SJSA1 (cell line): ENCODE measurements around the gene GPR151. TPM values are rescaled to one million over a fixed set of nuclear protein-coding genes. Genes with fewer than 3 reads are reported as not detected.
A peak's percentile ranks its signal among the peaks of the same experiment; 100 is the strongest.

ENCODE experiments used
- DNase-seq, 2 experiments: peaks; one replicate each; pipeline ENCODE4 v3.0.0-alpha.2; 2015 to 2020; ENCODE audit warnings: low spot score in 2 of 2, low read depth in 1 of 2
- H3K27ac ChIP-seq: fragments of 250-450 bp; sonication (Bioruptor Pico); 2 replicates; pipeline ENCODE4 v1.5.1; 2020; ENCODE audit warnings: mild to moderate bottlenecking, moderate library complexity
- H3K27me3 ChIP-seq: fragments of 250-450 bp; sonication (Bioruptor Pico); replicated peaks from 2 replicates; pipeline ENCODE4 v1.5.1; 2020; ENCODE audit warnings: mild to moderate bottlenecking, moderate library complexity
- H3K36me3 ChIP-seq: fragments of 250-450 bp; sonication (Bioruptor Pico); 2 replicates; pipeline ENCODE4 v1.5.1; 2020; ENCODE audit warnings: mild to moderate bottlenecking
- H3K4me1 ChIP-seq: fragments of 250-450 bp; sonication (Bioruptor Pico); replicated peaks from 2 replicates; pipeline ENCODE4 v1.6.1; 2021; ENCODE audit warnings: mild to moderate bottlenecking
- H3K4me3 ChIP-seq: fragments of 250-450 bp; sonication (Bioruptor Pico); 2 replicates; pipeline ENCODE4 v1.5.1; 2020; ENCODE audit warnings: mild to moderate bottlenecking
- H3K9me3 ChIP-seq: fragments of 250-450 bp; sonication (Bioruptor Pico); replicated peaks from 2 replicates; pipeline ENCODE4 v1.5.1; 2020; ENCODE audit warnings: mild to moderate bottlenecking
- total RNA-seq: library from RNA; depleted of rRNA; stranded (reverse); fragments of >200 nt; shearing (Covaris generic); gene quantifications from 2 replicates; pipeline ENCODE4 v1.2.3, GENCODE V29; 2014

The GPR151 gene
- total RNA-seq, 1 experiment from 2014 or later, result not detected

- no peaks in the 10 kb centered on the region for H3K27me3 ChIP-seq
- no peaks in the 10 kb centered on the region for H3K9me3 ChIP-seq
- no peak overlapping the region for H3K27ac ChIP-seq
- no peak for DNase-seq
- no peak overlapping the region for H3K4me3 ChIP-seq
- H3K4me1 ChIP-seq, result no peaks in the 10 kb centered on the region
- no peaks in the 10 kb centered on the region for H3K36me3 ChIP-seq
Observed at GRCh38 chr5:146538432-146538831, 22.4 kb upstream of the GPR151 start.

- no peaks in the 10 kb centered on the region for H3K9me3 ChIP-seq
- DNase-seq, result no peak
- no peaks in the 10 kb centered on the region for H3K4me1 ChIP-seq
- no peak overlapping the region for H3K27ac ChIP-seq
- no peaks in the 10 kb centered on the region for H3K27me3 ChIP-seq
- H3K36me3 ChIP-seq, result no peaks in the 10 kb centered on the region
- no peak overlapping the region for H3K4me3 ChIP-seq
Observed at GRCh38 chr5:146533882-146534281, 17.9 kb upstream of the GPR151 start.

- no peaks in the 10 kb centered on the region for H3K36me3 ChIP-seq
- DNase-seq, result peak; percentile 37 to 66
- no peaks in the 10 kb centered on the region for H3K9me3 ChIP-seq
- H3K4me3 ChIP-seq, result no peak overlapping the region
- no peaks in the 10 kb centered on the region for H3K27me3 ChIP-seq
- H3K27ac ChIP-seq, result no peak overlapping the region
- H3K4me1 ChIP-seq, result no peaks in the 10 kb centered on the region
Observed at GRCh38 chr5:146533260-146533857, 17.4 kb upstream of the GPR151 start.

GRCh38 chr5:146529984-146530383 is 14.0 kb upstream of the GPR151 start:
- Histone ChIP-seq H3K36me3 (no peaks in the 10 kb centered on the region), H3K27ac (no peak overlapping the region), H3K27me3 (peaks cover 15% of the 10 kb centered on the region), H3K4me1 (no peaks in the 10 kb centered on the region), H3K9me3 (no peaks in the 10 kb centered on the region), H3K4me3 (no peak overlapping the region)
- no peak for DNase-seq

GRCh38 chr5:146528236-146528635 is 12.2 kb upstream of the GPR151 start:
- Histone ChIP-seq H3K27ac (no peak overlapping the region), H3K27me3 (peaks cover 15% of the 10 kb centered on the region), H3K9me3 (no peaks in the 10 kb centered on the region), H3K4me1 (no peaks in the 10 kb centered on the region), H3K36me3 (no peaks in the 10 kb centered on the region), H3K4me3 (no peak overlapping the region)
- DNase-seq, result no peak

- no peaks in the 10 kb centered on the region for H3K36me3 ChIP-seq
- no peak overlapping the region for H3K4me3 ChIP-seq
- no peak overlapping the region for H3K27ac ChIP-seq
- no peaks in the 10 kb centered on the region for H3K9me3 ChIP-seq
- H3K4me1 ChIP-seq, result no peaks in the 10 kb centered on the region
- H3K27me3 ChIP-seq, result peaks cover 15% of the 10 kb centered on the region
- DNase-seq, result no peak
Observed at GRCh38 chr5:146527785-146528184, 11.8 kb upstream of the GPR151 start.

- H3K4me1 ChIP-seq, result no peaks in the 10 kb centered on the region
- DNase-seq, result no peak
- no peaks in the 10 kb centered on the region for H3K9me3 ChIP-seq
- no peak overlapping the region for H3K27ac ChIP-seq
- H3K27me3 ChIP-seq, result peaks cover 15% of the 10 kb centered on the region
- no peaks in the 10 kb centered on the region for H3K36me3 ChIP-seq
- no peak overlapping the region for H3K4me3 ChIP-seq
Observed at GRCh38 chr5:146523698-146524097, 7.7 kb upstream of the GPR151 start.

- DNase-seq, result no peak
- H3K9me3 ChIP-seq, result no peaks in the 10 kb centered on the region
- H3K4me1 ChIP-seq, result no peaks in the 10 kb centered on the region
- no peaks in the 10 kb centered on the region for H3K36me3 ChIP-seq
- H3K27me3 ChIP-seq, result peaks cover 18% of the 10 kb centered on the region; the same call in 1 of the 2 replicates
- no peak overlapping the region for H3K4me3 ChIP-seq
- no peak overlapping the region for H3K27ac ChIP-seq
Observed at GRCh38 chr5:146521403-146522106, 5.6 kb upstream of the GPR151 start.

GRCh38 chr5:146520731-146521130 is 4.7 kb upstream of the GPR151 start:
- H3K4me3 ChIP-seq, result no peak overlapping the region
- no peaks in the 10 kb centered on the region for H3K36me3 ChIP-seq
- no peak overlapping the region for H3K27ac ChIP-seq
- H3K27me3 ChIP-seq, result peaks cover 11% of the 10 kb centered on the region; the same call in 1 of the 2 replicates
- no peaks in the 10 kb centered on the region for H3K4me1 ChIP-seq
- H3K9me3 ChIP-seq, result no peaks in the 10 kb centered on the region
- DNase-seq, result peak in 1 of 2 experiments; percentile 18

- Histone ChIP-seq H3K4me3 (no peak overlapping the region), H3K27me3 (peaks cover 3% of the 10 kb centered on the region; the same call in 1 of the 2 replicates), H3K9me3 (no peaks in the 10 kb centered on the region), H3K27ac (no peak overlapping the region), H3K4me1 (no peaks in the 10 kb centered on the region), H3K36me3 (no peaks in the 10 kb centered on the region)
- DNase-seq, result no peak
Observed at GRCh38 chr5:146519554-146519953, 3.6 kb upstream of the GPR151 start.

- Histone ChIP-seq H3K27ac (no peak overlapping the region), H3K36me3 (peaks cover 24% of the 10 kb centered on the region), H3K4me3 (no peak overlapping the region), H3K4me1 (no peaks in the 10 kb centered on the region), H3K27me3 (0 out of 2 replicates have a peak, but pooled peaks cover 3% of the 10 kb centered on the region), H3K9me3 (no peaks in the 10 kb centered on the region)
- DNase-seq, result no peak
Observed at GRCh38 chr5:146515473-146516150, 378 bp downstream of the GPR151 start.

GRCh38 chr5:146514575-146514974 is 1.4 kb downstream of the GPR151 start:
- DNase-seq, result no peak

GRCh38 chr5:146513462-146513861 is 2.5 kb downstream of the GPR151 start:
- no peak overlapping the region for H3K27ac ChIP-seq
- no peak for DNase-seq
- no peaks in the 10 kb centered on the region for H3K4me1 ChIP-seq
- H3K27me3 ChIP-seq, result 0 out of 2 replicates have a peak, but pooled peaks cover 3% of the 10 kb centered on the region
- no peaks in the 10 kb centered on the region for H3K9me3 ChIP-seq
- peaks cover 43% of the 10 kb centered on the region for H3K36me3 ChIP-seq
- H3K4me3 ChIP-seq, result no peak overlapping the region

More at GRCh38 chr5:146514575-146514974, 1.4 kb downstream of the GPR151 start:
- peaks cover 32% of the 10 kb centered on the region for H3K36me3 ChIP-seq
- no peak overlapping the region for H3K27ac ChIP-seq
- H3K9me3 ChIP-seq, result no peaks in the 10 kb centered on the region
- no peaks in the 10 kb centered on the region for H3K4me1 ChIP-seq
- H3K4me3 ChIP-seq, result no peak overlapping the region
- 0 out of 2 replicates have a peak, but pooled peaks cover 3% of the 10 kb centered on the region for H3K27me3 ChIP-seq

GRCh38 chr5:146510559-146511125 is 5.3 kb downstream of the GPR151 start:
- peaks cover 72% of the 10 kb centered on the region for H3K36me3 ChIP-seq
- DNase-seq, result no peak
- H3K4me1 ChIP-seq, result no peaks in the 10 kb centered on the region

More at GRCh38 chr5:146510559-146511125, 5.3 kb downstream of the GPR151 start:
- Histone ChIP-seq H3K4me3 (no peak overlapping the region), H3K9me3 (no peaks in the 10 kb centered on the region), H3K27me3 (no peaks in the 10 kb centered on the region), H3K27ac (no peak overlapping the region)
